ENCODE results near the gene CDHR1.

CDHR1 gene

DNA sequence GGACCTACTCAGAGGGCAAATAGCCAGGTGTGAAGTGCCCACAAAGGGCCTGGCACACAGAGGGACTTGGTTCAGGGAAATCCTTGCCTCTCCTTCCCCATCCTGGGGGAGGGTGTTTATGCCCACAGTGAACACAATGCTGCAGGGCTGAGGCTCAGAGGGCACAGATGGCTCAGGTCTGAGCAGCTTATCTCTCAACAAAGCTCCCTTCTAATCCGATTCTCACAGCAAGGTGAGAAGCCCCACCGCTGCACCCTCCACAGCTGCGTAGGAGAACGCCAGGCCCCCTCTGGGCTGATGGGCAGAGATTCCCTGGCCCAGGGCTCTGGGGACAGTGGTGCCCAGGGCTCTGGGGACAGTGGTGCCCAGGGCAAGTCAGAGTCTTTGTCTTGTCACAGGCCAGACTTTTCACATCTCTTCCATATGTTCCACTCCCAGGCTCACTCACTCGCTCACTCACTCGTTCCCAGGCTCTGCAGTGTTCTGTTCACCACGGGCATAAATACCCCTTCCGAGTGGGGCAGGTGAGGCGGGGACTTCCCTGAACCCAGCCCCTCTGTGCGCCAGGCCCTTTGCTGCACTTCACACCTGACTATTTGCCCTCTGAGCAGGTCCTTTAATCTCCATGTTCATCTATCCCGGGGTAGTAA lies 8.7 kb upstream of the CDHR1 start:
- DNase-seq (ENCODE audit: insufficient read length, low spot score) = peak; percentile 74
- TF ChIP-seq, protein P1, sequence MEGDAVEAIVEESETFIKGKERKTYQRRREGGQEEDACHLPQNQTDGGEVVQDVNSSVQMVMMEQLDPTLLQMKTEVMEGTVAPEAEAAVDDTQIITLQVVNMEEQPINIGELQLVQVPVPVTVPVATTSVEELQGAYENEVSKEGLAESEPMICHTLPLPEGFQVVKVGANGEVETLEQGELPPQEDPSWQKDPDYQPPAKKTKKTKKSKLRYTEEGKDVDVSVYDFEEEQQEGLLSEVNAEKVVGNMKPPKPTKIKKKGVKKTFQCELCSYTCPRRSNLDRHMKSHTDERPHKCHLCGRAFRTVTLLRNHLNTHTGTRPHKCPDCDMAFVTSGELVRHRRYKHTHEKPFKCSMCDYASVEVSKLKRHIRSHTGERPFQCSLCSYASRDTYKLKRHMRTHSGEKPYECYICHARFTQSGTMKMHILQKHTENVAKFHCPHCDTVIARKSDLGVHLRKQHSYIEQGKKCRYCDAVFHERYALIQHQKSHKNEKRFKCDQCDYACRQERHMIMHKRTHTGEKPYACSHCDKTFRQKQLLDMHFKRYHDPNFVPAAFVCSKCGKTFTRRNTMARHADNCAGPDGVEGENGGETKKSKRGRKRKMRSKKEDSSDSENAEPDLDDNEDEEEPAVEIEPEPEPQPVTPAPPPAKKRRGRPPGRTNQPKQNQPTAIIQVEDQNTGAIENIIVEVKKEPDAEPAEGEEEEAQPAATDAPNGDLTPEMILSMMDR (IDR thresholded peaks at IDR 0.05; ENCODE audit: insufficient read depth, missing control alignments) = no peak
- peak; percentile 82 for FAIRE-seq

DNA sequence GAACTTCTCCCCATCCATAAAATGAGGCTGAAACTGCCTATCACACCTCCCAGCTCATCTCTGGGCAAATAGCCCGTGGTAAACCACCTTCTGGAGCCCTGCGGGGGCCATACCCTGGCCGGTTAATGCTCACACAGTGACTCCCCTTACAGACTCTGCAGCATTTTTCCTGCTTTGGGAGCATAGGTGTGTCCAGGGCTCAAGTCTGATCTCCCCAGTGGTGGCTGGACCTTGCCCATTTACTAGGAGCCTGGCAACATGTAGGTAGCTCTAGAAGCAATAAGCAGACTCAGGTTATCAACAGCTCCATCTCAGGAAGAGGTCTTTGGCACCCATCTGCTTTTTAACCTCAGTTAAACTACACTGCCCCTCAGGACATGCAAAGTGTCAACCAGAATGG lies 5.5 kb upstream of the CDHR1 start:
- no peak for DNase-seq (ENCODE audit: insufficient read length, low spot score)
- FAIRE-seq = no peak
- TF ChIP-seq, protein P1 (IDR thresholded peaks at IDR 0.05; ENCODE audit: insufficient read depth, missing control alignments) = no peak

DNA sequence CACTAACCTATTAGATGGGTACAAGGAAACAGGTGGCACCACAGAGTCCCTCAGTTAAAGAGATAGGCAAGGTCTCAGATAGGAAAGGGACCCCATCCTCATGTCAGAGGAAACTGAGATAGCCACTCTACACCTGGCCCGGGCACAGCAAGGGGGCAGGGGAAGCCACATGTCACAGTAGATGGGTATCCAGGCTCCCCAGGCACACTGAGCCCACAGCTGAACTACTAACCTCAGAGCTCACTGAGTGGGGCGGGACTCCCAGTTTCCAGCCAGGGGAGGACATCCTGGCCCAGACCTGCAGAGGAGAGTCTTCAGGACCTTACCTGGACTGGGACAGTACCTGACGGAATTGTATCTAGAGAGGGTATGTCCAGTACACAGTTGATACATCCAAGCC lies 3.7 kb upstream of the CDHR1 start:
- DNase-seq (ENCODE audit: insufficient read length, low spot score) (no peak), FAIRE-seq (no peak)
- TF ChIP-seq, protein P1 (IDR thresholded peaks at IDR 0.05; ENCODE audit: insufficient read depth, missing control alignments) = no peak

DNA sequence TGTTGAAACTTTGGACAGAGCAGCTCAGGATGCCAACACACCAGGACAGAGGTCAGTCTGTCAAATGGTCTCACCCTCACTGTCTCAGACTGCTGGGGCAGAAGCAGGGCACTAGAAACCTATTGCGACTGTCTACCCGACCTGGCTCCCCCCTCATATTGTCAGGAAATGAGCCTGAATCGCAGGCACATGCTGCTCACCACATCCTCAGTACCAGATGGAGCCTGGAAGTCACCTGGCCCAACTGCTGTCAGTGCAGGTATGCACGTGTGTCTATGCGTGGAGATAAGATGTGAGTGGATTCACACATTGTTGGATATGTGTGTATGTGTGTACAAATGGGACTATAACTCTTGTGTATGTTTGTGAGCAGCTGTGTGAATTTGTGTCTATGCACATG lies 3.2 kb upstream of the CDHR1 start:
- TF ChIP-seq, protein P1 (IDR thresholded peaks at IDR 0.05; ENCODE audit: insufficient read depth, missing control alignments) = no peak
- FAIRE-seq (no peak), DNase-seq (ENCODE audit: insufficient read length, low spot score) (no peak)

DNA sequence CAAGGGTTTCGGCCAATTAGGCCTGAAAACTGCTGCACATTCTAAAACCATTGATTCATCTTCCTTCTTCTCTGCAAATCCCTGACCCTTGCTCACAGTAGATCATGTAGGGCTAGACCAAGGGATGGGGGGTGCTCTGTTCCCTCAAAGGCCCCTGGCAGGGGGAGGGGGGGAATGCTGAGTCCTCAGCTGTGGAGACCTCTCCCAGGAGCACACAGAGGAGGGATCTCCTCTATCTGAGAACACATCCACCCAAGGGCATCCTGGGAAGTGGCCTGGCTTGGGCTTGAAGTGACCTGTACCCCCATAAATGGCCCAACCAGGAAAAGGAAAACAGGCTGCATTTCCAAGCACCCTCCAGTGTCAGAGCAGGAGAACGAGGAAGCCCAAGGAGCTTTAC lies 1.0 kb upstream of the CDHR1 start:
- TF ChIP-seq, protein P1 (IDR thresholded peaks at IDR 0.05; ENCODE audit: insufficient read depth, missing control alignments) = no peak
- FAIRE-seq (no peak), DNase-seq (ENCODE audit: insufficient read length, low spot score) (no peak)

DNA sequence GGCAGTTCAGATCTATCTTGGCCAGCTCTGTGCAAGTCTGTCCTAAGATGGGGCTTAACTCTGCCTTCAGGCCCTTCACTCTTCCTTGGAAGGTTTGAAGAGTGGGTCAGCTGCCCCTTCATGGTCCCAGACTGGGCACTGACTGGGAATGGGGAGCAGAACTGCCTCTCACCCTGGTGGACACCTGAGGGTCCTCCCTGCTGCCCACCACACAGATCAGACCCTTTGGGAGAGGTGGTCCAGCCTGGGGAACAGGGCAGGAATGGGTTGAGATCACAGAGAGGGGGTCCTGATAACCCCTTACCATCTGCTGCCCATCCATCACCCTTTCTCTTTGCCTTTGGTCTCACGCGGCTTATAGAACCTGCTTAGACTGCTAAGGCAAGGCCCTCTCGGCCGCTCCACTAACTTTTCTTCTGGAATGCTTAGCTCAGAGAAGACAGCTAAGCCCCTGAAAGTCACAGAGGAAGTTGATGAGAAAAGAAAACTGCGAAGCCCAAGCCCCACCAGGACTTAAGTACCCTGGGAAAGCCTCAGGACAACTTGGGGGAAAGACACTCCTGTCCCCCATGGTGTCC lies 402 bp upstream of the CDHR1 start:
- FAIRE-seq = no peak
- TF ChIP-seq, protein P1 (IDR thresholded peaks at IDR 0.05; ENCODE audit: insufficient read depth, missing control alignments) = no peak
- no peak for DNase-seq (ENCODE audit: insufficient read length, low spot score)

DNA sequence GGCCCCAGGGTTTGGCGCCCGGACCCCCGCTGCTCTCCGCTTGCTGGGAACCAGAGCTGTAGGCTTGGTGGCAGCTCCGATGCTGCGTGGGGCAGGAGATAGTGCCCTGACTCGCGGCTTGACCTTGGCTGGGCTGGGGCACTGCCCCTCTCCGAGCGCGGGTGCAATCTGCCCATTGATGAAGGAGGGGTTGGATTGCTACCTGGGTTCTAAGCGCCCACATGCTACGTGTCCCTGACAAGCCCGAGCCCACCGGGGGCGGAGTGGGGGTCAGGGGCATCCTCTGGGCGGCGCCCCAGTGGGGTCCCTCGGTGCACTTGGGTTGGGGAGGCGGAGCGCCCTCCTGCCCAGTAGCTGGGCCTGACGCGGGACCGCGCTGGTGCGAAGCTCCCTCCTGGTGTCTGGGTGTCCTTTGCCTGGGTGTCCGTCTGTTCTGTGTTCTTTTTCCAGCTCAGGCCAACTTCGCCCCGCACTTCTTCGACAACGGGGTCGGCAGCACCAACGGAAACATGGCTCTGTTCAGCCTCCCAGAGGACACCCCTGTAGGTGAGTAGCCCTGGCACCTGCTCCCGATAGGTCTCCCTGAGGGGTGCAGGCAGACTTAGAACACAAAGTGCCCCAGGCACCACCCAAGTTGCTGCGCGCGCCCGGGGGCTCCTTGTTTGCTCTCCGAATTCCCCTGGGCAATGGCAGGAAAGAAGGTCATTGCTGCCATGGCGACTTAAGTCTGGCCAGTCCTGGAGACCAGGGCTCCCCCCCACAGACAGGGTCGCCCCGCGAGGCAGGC lies 900 bp downstream of the CDHR1 start:
- FAIRE-seq (no peak), DNase-seq (ENCODE audit: insufficient read length, low spot score) (no peak)
- TF ChIP-seq, protein P1 (IDR thresholded peaks at IDR 0.05; ENCODE audit: insufficient read depth, missing control alignments) = no peak

All from D721Med (cell line).